HL-60 (cell line): Measurements from ENCODE around the gene FOXO6.

Experiments used
- DNase-seq, 2 experiments: peaks; one replicate each; pipeline ENCODE4 v3.0.0-alpha.2; 2010 to 2020; ENCODE audit warnings: low read depth in 1 of 2, low spot score in 1 of 2
- H3K27ac ChIP-seq: fragments of 250-450 bp; sonication (Bioruptor Pico); replicated peaks from 2 replicates; pipeline ENCODE4 v1.5.1; 2020; ENCODE audit warnings: mild to moderate bottlenecking, moderate library complexity
- H3K27me3 ChIP-seq: fragments of 250-450 bp; sonication (Bioruptor Pico); 2 replicates; pipeline ENCODE4 v1.5.1; 2021; ENCODE audit warnings: mild to moderate bottlenecking, moderate library complexity; ENCODE audit not compliant: insufficient read depth, poor library complexity, severe bottlenecking
- H3K4me3 ChIP-seq: replicated peaks from 2 replicates; pipeline ENCODE4 v1.5.1; 2011; ENCODE audit warnings: mild to moderate bottlenecking, control low read depth, low read length; ENCODE audit not compliant: insufficient read depth
- CTCF ChIP-seq: IDR thresholded peaks from one replicate; pipeline ENCODE4 v1.5.1; 2011; ENCODE audit warnings: low read length, control low read depth, inconsistent platforms; ENCODE audit not compliant: insufficient read depth
- GABPA ChIP-seq: IDR thresholded peaks from 2 replicates; pipeline ENCODE4 v1.6.1; 2012; ENCODE audit warnings: low read depth
- POLR2AphosphoS5 ChIP-seq: IDR thresholded peaks from 2 replicates; pipeline ENCODE4 v1.6.1; 2012; ENCODE audit warnings: low read depth
- REST ChIP-seq: IDR thresholded peaks from 2 replicates; pipeline ENCODE4 v1.6.1; 2012; ENCODE audit warnings: low read depth; ENCODE audit not compliant: insufficient replicate concordance
- SPI1 ChIP-seq: IDR thresholded peaks from 2 replicates; pipeline ENCODE4 v1.6.1; 2012; ENCODE audit warnings: low read depth, mild to moderate bottlenecking, borderline replicate concordance

FOXO6 gene

GRCh38 chr1:41355356-41355755 lies 5.9 kb upstream of the FOXO6 start:
- DNase-seq = no peak
- Histone ChIP-seq H3K27me3 (no peaks in the 10 kb centered on the region), H3K4me3 (no peak overlapping the region), H3K27ac (no peak overlapping the region)
- TF ChIP-seq SPI1 (no peak), GABPA (no peak), CTCF (no peak), REST (no peak), POLR2AphosphoS5 (no peak)

GRCh38 chr1:41355761-41356160 lies 5.5 kb upstream of the FOXO6 start:
- DNase-seq = no peak
- H3K27ac ChIP-seq = no peak overlapping the region
- no peak overlapping the region for H3K4me3 ChIP-seq
- no peaks in the 10 kb centered on the region for H3K27me3 ChIP-seq
- TF ChIP-seq GABPA (no peak), REST (no peak), POLR2AphosphoS5 (no peak), CTCF (no peak), SPI1 (no peak)

GRCh38 chr1:41356752-41357151 lies 4.5 kb upstream of the FOXO6 start:
- Histone ChIP-seq H3K27ac (no peak overlapping the region), H3K27me3 (no peaks in the 10 kb centered on the region), H3K4me3 (no peak overlapping the region)
- TF ChIP-seq REST (no peak), GABPA (no peak), SPI1 (no peak)
- no peak for DNase-seq

GRCh38 chr1:41357451-41358101 lies 3.7 kb upstream of the FOXO6 start:
- no peak overlapping the region for H3K27ac ChIP-seq
- TF ChIP-seq CTCF (no peak), GABPA (no peak), REST (no peak), POLR2AphosphoS5 (no peak), SPI1 (no peak)
- H3K27me3 ChIP-seq = peaks cover 5% of the 10 kb centered on the region
- no peak overlapping the region for H3K4me3 ChIP-seq
- no peak for DNase-seq
